ENCODE measurements around the gene COG8.

Gene COG8

DNA sequence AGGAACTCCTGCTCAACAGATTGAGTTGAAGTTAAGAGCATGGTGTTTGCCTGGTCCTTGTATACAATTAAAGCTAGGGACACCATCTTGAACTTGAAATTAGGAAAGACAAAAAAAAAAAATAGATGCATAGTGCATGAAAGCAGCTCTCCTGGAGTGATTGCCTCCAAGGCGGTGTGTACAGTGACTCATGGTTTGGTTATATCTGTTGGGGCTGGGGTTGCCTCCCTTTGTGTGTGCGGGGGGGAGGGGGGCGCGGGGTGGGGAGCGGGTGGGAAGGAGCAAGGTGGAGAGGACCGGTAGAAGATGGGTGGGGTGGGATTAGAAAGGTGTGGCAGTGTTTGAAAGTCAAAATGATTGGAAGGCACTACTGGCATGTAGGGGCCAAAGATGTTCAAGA lies 8.9 kb upstream of the COG8 start:
- H3K9me3 ChIP-seq (ENCODE audit: control insufficient read depth in 5 of 5, low read length in 5 of 5), result no peaks in the 10 kb centered on the region
- H3K4me3 ChIP-seq (ENCODE audit: low read depth in 1 of 5, low read length in 5 of 5), result no peak overlapping the region
- no peaks in the 10 kb centered on the region for H3K27me3 ChIP-seq (ENCODE audit: control insufficient read depth in 5 of 5, insufficient read depth in 4 of 5, low read length in 5 of 5)
- no peak overlapping the region for H3K27ac ChIP-seq (ENCODE audit: low read depth, low read length)
- no peak overlapping the region for H3K9ac ChIP-seq (ENCODE audit: low read length in 5 of 5)
- H3K36me3 ChIP-seq (ENCODE audit: control insufficient read depth in 5 of 5, insufficient read depth in 5 of 5, low read length in 5 of 5), result peaks cover 1 to 25% (median 17%) of the 10 kb centered on the region in 5 donors
- no peaks in the 10 kb centered on the region for H3K4me1 ChIP-seq (ENCODE audit: control insufficient read depth in 5 of 5, insufficient read depth in 5 of 5, low read length in 5 of 5)

DNA sequence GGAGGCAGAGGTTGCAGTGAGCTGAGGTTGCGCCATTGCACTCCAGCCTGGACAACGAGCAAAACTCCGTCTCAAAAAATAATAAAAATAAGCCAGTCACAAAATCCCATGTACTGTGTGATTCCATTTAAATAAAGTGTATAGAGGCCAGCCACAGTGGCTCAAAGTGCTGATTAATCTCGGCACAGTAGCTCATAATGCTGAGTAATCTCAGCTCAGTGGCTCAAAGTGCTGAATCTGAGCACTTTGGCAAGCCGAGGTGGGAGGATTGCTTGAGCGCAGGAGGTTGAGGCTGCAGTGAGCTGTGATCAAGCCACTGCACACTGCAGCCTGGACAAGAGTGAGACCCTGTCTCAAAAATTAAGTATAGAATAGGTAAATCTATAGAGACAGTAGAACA lies 7.3 kb upstream of the COG8 start:
- no peaks in the 10 kb centered on the region for H3K9me3 ChIP-seq (ENCODE audit: control insufficient read depth in 5 of 5, low read length in 5 of 5)
- H3K4me1 ChIP-seq (ENCODE audit: control insufficient read depth in 5 of 5, insufficient read depth in 5 of 5, low read length in 5 of 5), result no peaks in the 10 kb centered on the region
- H3K27ac ChIP-seq (ENCODE audit: low read depth, low read length), result no peak overlapping the region
- peaks cover 12 to 22% (median 18%) of the 10 kb centered on the region in 5 donors for H3K36me3 ChIP-seq (ENCODE audit: control insufficient read depth in 5 of 5, insufficient read depth in 5 of 5, low read length in 5 of 5)
- no peak overlapping the region for H3K9ac ChIP-seq (ENCODE audit: low read length in 5 of 5)
- no peak overlapping the region for H3K4me3 ChIP-seq (ENCODE audit: low read depth in 1 of 5, low read length in 5 of 5)
- no peaks in the 10 kb centered on the region for H3K27me3 ChIP-seq (ENCODE audit: control insufficient read depth in 5 of 5, insufficient read depth in 4 of 5, low read length in 5 of 5)

DNA sequence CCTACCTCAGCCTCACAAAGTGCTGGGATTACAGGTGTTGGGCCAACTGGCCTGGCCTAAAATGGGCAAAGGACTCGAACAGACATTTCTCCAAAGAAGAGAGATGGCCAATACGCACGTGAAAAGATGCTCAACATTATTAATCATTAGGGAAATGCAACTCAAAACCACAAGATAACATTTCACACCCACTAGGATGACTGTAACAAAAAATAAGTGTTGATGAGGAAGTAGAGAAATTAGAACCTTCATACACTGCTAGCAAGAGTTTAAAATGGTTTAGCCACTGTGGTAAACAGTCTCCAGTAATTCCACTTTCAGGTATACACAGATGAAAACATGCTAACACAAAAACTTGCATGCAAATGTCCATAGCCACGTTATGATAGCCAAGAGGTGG lies 6.6 kb upstream of the COG8 start:
- H3K36me3 ChIP-seq (ENCODE audit: control insufficient read depth in 5 of 5, insufficient read depth in 5 of 5, low read length in 5 of 5), result peaks cover 14 to 26% (median 24%) of the 10 kb centered on the region in 5 donors
- H3K4me1 ChIP-seq (ENCODE audit: control insufficient read depth in 5 of 5, insufficient read depth in 5 of 5, low read length in 5 of 5), result peaks cover 0 to 4% (median 1%) of the 10 kb centered on the region in 5 donors
- no peak overlapping the region for H3K4me3 ChIP-seq (ENCODE audit: low read depth in 1 of 5, low read length in 5 of 5)
- no peaks in the 10 kb centered on the region for H3K9me3 ChIP-seq (ENCODE audit: control insufficient read depth in 5 of 5, low read length in 5 of 5)
- no peak overlapping the region for H3K27ac ChIP-seq (ENCODE audit: low read depth, low read length)
- H3K9ac ChIP-seq (ENCODE audit: low read length in 5 of 5), result no peak overlapping the region
- H3K27me3 ChIP-seq (ENCODE audit: control insufficient read depth in 5 of 5, insufficient read depth in 4 of 5, low read length in 5 of 5), result no peaks in the 10 kb centered on the region

- no peak overlapping the region for H3K27ac ChIP-seq (ENCODE audit: low read depth, low read length)
- peaks cover 13 to 18% (median 18%) of the 10 kb centered on the region in 5 donors for H3K36me3 ChIP-seq (ENCODE audit: control insufficient read depth in 5 of 5, insufficient read depth in 5 of 5, low read length in 5 of 5)
- H3K4me1 ChIP-seq (ENCODE audit: control insufficient read depth in 5 of 5, insufficient read depth in 5 of 5, low read length in 5 of 5), result peaks cover 7 to 17% (median 10%) of the 10 kb centered on the region in 5 donors
- H3K9ac ChIP-seq (ENCODE audit: low read length in 5 of 5), result no peak overlapping the region
- H3K4me3 ChIP-seq (ENCODE audit: low read depth in 1 of 5, low read length in 5 of 5), result no peak overlapping the region
- H3K27me3 ChIP-seq (ENCODE audit: control insufficient read depth in 5 of 5, insufficient read depth in 4 of 5, low read length in 5 of 5), result no peaks in the 10 kb centered on the region
- no peaks in the 10 kb centered on the region for H3K9me3 ChIP-seq (ENCODE audit: control insufficient read depth in 5 of 5, low read length in 5 of 5)
Observed at GRCh38 chr16:69344171-69344570, 4.8 kb upstream of the COG8 start.

GRCh38 chr16:69340095-69340644 lies 806 bp upstream of the COG8 start:
- H3K27me3 ChIP-seq (ENCODE audit: control insufficient read depth in 5 of 5, insufficient read depth in 4 of 5, low read length in 5 of 5), result no peaks in the 10 kb centered on the region
- peak overlapping the region; percentile 77 to 98 (median 92) for H3K9ac ChIP-seq (ENCODE audit: low read length in 5 of 5)
- H3K4me3 ChIP-seq (ENCODE audit: low read depth in 1 of 5, low read length in 5 of 5), result peak overlapping the region; percentile 76 to 94 (median 83)
- peak overlapping the region; percentile 94 for H3K27ac ChIP-seq (ENCODE audit: low read depth, low read length)
- peaks cover 19 to 33% (median 29%) of the 10 kb centered on the region in 5 donors for H3K36me3 ChIP-seq (ENCODE audit: control insufficient read depth in 5 of 5, insufficient read depth in 5 of 5, low read length in 5 of 5)
- no peaks in the 10 kb centered on the region for H3K9me3 ChIP-seq (ENCODE audit: control insufficient read depth in 5 of 5, low read length in 5 of 5)
- peaks cover 10 to 35% (median 26%) of the 10 kb centered on the region in 5 donors for H3K4me1 ChIP-seq (ENCODE audit: control insufficient read depth in 5 of 5, insufficient read depth in 5 of 5, low read length in 5 of 5)

DNA sequence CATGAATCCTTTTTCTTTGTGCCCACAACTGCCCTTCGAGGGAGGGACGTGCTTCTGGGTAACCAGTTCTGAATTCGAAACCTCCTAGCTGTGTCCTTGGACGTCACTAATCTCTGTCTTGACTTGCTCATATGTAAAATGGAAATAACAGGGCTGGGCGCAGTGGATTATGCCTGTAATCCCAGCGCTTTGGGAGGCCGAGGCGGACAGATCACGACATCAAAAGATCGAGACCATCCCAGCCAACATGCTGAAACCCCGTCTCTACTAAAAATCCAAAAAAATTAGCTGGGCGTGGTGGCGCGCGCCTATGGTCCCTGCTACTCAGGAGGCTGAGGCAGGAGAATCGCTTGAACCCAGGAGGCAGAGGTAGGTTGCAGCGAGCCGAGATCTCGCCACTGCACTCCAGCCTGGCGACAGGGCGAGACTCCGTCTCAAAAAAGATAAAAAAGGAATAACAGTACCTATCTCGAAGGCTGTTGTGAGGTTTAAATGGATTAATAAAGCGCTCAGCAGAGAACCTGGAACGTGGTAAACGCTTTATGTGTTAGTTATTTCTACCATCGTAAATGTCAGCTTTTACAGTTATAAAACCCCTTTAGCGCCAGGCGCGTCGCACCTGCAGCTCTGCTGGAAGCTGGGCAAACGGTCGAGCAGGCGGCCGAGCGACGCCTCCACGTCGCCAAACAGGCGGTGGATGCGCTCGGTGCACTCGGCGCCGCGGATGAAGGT lies 641 bp downstream of the COG8 start:
- Histone ChIP-seq H3K4me3 (ENCODE audit: low read depth in 1 of 5, low read length in 5 of 5) (peak overlapping the region; percentile 76 to 94 (median 82)), H3K36me3 (ENCODE audit: control insufficient read depth in 5 of 5, insufficient read depth in 5 of 5, low read length in 5 of 5) (peaks cover 19 to 45% (median 40%) of the 10 kb centered on the region in 5 donors), H3K9ac (ENCODE audit: low read length in 5 of 5) (peak overlapping the region; percentile 77 to 98 (median 90)), H3K9me3 (ENCODE audit: control insufficient read depth in 5 of 5, low read length in 5 of 5) (no peaks in the 10 kb centered on the region), H3K27ac (ENCODE audit: low read depth, low read length) (peak overlapping the region; percentile 94), H3K27me3 (ENCODE audit: control insufficient read depth in 5 of 5, insufficient read depth in 4 of 5, low read length in 5 of 5) (no peaks in the 10 kb centered on the region), H3K4me1 (ENCODE audit: control insufficient read depth in 5 of 5, insufficient read depth in 5 of 5, low read length in 5 of 5) (peaks cover 10 to 35% (median 26%) of the 10 kb centered on the region in 5 donors)

DNA sequence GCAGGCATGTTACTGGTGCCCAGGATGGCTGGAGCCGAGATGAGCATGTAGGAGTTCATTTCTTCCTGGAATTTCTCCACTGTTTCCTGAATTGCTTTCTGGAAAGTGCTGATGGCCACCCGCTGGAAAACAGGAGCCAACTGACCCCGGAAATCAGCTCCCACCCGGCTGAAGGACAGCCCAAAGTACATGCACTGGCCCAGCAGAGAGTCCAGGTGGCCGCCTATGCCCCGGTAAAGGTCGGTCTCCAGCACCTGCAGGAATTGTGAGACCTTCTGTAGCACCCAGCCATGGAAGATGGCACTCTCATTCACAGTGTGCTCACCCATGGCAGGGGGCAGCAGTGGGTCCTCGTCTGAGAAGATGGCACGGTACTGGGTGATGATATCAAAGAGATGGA lies 4.7 kb downstream of the COG8 start:
- H3K4me3 ChIP-seq (ENCODE audit: low read depth in 1 of 5, low read length in 5 of 5), result no peak overlapping the region
- no peak overlapping the region for H3K27ac ChIP-seq (ENCODE audit: low read depth, low read length)
- no peaks in the 10 kb centered on the region for H3K9me3 ChIP-seq (ENCODE audit: control insufficient read depth in 5 of 5, low read length in 5 of 5)
- H3K36me3 ChIP-seq (ENCODE audit: control insufficient read depth in 5 of 5, insufficient read depth in 5 of 5, low read length in 5 of 5), result peaks cover 5 to 48% (median 42%) of the 10 kb centered on the region in 5 donors
- peaks cover 2 to 31% (median 25%) of the 10 kb centered on the region in 5 donors for H3K4me1 ChIP-seq (ENCODE audit: control insufficient read depth in 5 of 5, insufficient read depth in 5 of 5, low read length in 5 of 5)
- no peak overlapping the region for H3K9ac ChIP-seq (ENCODE audit: low read length in 5 of 5)
- no peaks in the 10 kb centered on the region for H3K27me3 ChIP-seq (ENCODE audit: control insufficient read depth in 5 of 5, insufficient read depth in 4 of 5, low read length in 5 of 5)

DNA sequence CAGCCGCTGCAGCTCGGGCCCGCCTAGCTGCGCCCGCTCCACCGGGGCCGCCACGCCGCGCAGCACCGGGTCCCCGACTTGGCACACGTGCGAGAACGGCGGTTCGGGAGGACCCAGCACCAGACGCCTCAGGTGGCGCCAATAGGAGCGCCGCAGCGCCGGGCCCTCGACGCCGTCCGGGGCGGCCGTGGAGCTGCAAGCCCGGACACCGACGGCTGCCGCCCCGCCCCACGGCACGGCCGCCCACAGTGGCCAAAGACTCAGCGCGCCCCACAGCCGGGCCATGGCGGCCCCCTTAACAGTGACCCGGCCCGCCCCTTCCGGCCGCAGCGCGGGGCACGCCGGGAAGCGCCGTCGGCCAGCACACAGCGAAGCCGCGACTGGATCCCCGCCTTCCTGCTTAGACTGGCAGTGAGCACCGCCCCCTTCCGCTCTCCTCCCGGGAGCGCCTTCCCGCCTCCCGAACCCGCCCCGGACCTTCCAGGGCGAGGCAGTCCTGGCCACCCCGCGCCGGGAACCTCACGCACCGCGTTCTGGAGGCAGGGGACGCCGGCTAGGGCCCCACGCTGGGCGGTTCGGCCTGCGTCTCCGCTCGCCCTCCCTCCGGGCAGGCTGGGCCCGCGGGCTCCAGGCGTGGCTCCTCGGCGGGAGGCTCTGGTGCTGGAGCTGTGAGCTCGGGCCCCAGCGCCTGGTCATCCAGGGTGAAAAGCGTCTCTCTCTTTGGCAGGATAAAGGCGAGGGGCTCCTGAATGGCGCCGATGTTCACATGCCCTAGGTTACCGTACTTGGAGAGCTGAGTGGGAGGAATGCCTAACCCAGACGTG lies 8.9 kb downstream of the COG8 start, which contains the start of gene PDF:
PDF (minus strand) TSS at position 303 of the 824 bp plus-strand sequence; CDS start at position 285, 18 bp downstream.
- Histone ChIP-seq H3K27ac (ENCODE audit: low read depth, low read length) (peak within 1 kb of the TSS; percentile 76), H3K36me3 (ENCODE audit: control insufficient read depth in 5 of 5, insufficient read depth in 5 of 5, low read length in 5 of 5) (peaks cover 0 to 57% (median 47%) of the 10 kb centered on the region in 5 donors), H3K9me3 (ENCODE audit: control insufficient read depth in 5 of 5, low read length in 5 of 5) (no peaks in the 10 kb centered on the region), H3K4me3 (ENCODE audit: low read depth in 1 of 5, low read length in 5 of 5) (peak within 1 kb of the TSS; percentile 72 to 90 (median 78)), H3K27me3 (ENCODE audit: control insufficient read depth in 5 of 5, insufficient read depth in 4 of 5, low read length in 5 of 5) (no peaks in the 10 kb centered on the region), H3K4me1 (ENCODE audit: control insufficient read depth in 5 of 5, insufficient read depth in 5 of 5, low read length in 5 of 5) (peaks cover 7 to 49% (median 39%) of the 10 kb centered on the region in 5 donors), H3K9ac (ENCODE audit: low read length in 5 of 5) (peak within 1 kb of the TSS; percentile 16 to 91 (median 83))

DNA sequence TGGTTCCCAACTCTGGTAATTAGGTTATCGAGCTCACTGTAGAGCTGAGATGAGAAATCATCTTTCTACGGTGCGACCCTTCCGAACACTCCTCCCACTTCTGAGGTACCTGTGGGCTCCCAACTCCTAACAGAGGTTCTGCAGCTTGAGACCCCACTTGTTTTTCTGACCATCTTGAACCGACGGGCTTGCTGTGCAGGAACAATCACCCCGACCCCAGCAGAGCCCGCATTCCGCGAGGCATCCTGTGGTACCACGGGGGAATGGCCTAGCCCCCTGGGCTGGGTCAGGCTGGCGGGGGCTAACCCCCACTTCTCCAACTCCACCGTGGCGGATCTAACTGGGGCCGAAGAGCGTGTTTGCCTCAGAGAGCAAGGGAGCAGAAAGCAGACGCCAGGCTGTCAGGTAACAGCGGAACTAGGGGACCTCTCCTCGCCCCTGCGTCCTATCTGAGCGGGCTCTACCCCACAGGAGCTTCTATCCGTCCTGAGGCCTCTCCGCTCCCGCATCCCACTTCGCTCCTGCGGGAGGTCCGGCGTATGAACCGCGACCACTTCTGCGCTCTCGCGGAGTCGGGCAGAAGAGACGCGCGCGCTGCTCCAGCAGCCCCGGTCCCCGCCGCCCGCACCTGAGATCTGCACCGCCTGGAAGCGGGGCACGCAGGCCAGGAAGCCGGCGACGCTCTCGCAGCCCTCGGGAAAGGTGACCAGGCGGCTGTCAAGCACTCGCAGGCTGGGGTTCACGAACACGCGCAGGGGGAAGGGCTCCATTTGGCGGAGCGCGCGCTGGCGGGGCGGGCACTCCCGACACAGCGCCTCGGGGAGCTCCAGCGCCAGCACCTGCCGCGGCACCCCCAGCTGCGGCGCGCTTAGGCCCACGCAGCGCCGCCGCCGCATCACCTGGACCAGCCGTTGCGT lies 9.7 kb downstream of the COG8 start:
- Histone ChIP-seq H3K36me3 (ENCODE audit: control insufficient read depth in 5 of 5, insufficient read depth in 5 of 5, low read length in 5 of 5) (peaks cover 0 to 55% (median 45%) of the 10 kb centered on the region in 5 donors), H3K4me3 (ENCODE audit: low read depth in 1 of 5, low read length in 5 of 5) (peak overlapping the region; percentile 72 to 90 (median 78)), H3K4me1 (ENCODE audit: control insufficient read depth in 5 of 5, insufficient read depth in 5 of 5, low read length in 5 of 5) (peaks cover 7 to 51% (median 40%) of the 10 kb centered on the region in 5 donors), H3K27me3 (ENCODE audit: control insufficient read depth in 5 of 5, insufficient read depth in 4 of 5, low read length in 5 of 5) (no peaks in the 10 kb centered on the region), H3K27ac (ENCODE audit: low read depth, low read length) (peak overlapping the region; percentile 76), H3K9me3 (ENCODE audit: control insufficient read depth in 5 of 5, low read length in 5 of 5) (no peaks in the 10 kb centered on the region), H3K9ac (ENCODE audit: low read length in 5 of 5) (peak overlapping the region in 4 of 5 donors; percentile 40 to 82 (median 74))
